Trophoblast cell (in vitro differentiated cells and primary cell): Measurements from ENCODE around the gene PCYT2.

Source experiments
- DNase-seq, 2 donors: peaks; one replicate each; pipeline ENCODE4 v3.0.0-alpha.2; 2016
- H2AFZ ChIP-seq: 2 replicates; pipeline ENCODE4 v1.6.1; 2013; ENCODE audit warnings: low read length, moderate library complexity, mild to moderate bottlenecking; ENCODE audit not compliant: insufficient read depth, poor library complexity
- H2AK5ac ChIP-seq: 2 replicates; pipeline ENCODE4 v1.6.1; 2013; ENCODE audit warnings: mild to moderate bottlenecking, low read length
- H2BK120ac ChIP-seq: 2 replicates; pipeline ENCODE4 v1.6.1; 2013; ENCODE audit warnings: low read length, mild to moderate bottlenecking, moderate library complexity; ENCODE audit not compliant: insufficient read depth, poor library complexity
- H2BK12ac ChIP-seq: 2 replicates; pipeline ENCODE4 v1.6.1; 2013; ENCODE audit warnings: mild to moderate bottlenecking, low read length, moderate library complexity
- H2BK5ac ChIP-seq: 2 replicates; pipeline ENCODE4 v1.6.1; 2013; ENCODE audit warnings: low read length, low read depth, moderate library complexity, mild to moderate bottlenecking; ENCODE audit not compliant: poor library complexity
- H3K14ac ChIP-seq: 2 replicates; pipeline ENCODE4 v1.6.1; 2013; ENCODE audit warnings: mild to moderate bottlenecking, low read length
- H3K18ac ChIP-seq: 2 replicates; pipeline ENCODE4 v1.6.1; 2013; ENCODE audit warnings: mild to moderate bottlenecking, low read length
- H3K23ac ChIP-seq: 2 replicates; pipeline ENCODE4 v1.6.1; 2013; ENCODE audit warnings: low read length
- H3K27ac ChIP-seq: 2 replicates; pipeline ENCODE4 v1.5.1; 2013; ENCODE audit warnings: low read depth, mild to moderate bottlenecking, inconsistent platforms, low read length, moderate library complexity
- H3K27me3 ChIP-seq: 2 replicates; pipeline ENCODE4 v1.6.1; 2013; ENCODE audit warnings: inconsistent platforms, mild to moderate bottlenecking, low read length, moderate library complexity; ENCODE audit not compliant: insufficient read depth
- H3K36me3 ChIP-seq, 2 experiments: 1 replicate in 1 of 2; 2 replicates in 1 of 2; pipeline ENCODE4 v1.6.1; 2013; ENCODE audit warnings: low read length in 2 of 2, mild to moderate bottlenecking in 2 of 2, moderate library complexity in 1 of 2; ENCODE audit not compliant: insufficient read depth in 2 of 2, control insufficient read depth in 1 of 2
- H3K4ac ChIP-seq: 2 replicates; pipeline ENCODE4 v1.6.1; 2013; ENCODE audit warnings: low read depth, mild to moderate bottlenecking, low read length, moderate library complexity
- H3K4me1 ChIP-seq, 2 experiments: 1 replicate in 1 of 2; 2 replicates in 1 of 2; pipeline ENCODE4 v1.6.1; 2013; ENCODE audit warnings: low read length in 2 of 2, mild to moderate bottlenecking in 2 of 2, moderate library complexity in 1 of 2; ENCODE audit not compliant: insufficient read depth in 2 of 2, control insufficient read depth in 1 of 2
- H3K4me2 ChIP-seq: 2 replicates; pipeline ENCODE4 v1.6.1; 2013; ENCODE audit warnings: inconsistent platforms, mild to moderate bottlenecking, low read length, moderate library complexity
- H3K4me3 ChIP-seq: 2 replicates; pipeline ENCODE4 v1.5.1; 2013; ENCODE audit warnings: mild to moderate bottlenecking, low read depth, low read length, inconsistent platforms
- H3K79me1 ChIP-seq: one replicate; pipeline ENCODE4 v1.6.1; 2013; ENCODE audit warnings: low read length
- H3K79me2 ChIP-seq: 2 replicates; pipeline ENCODE4 v1.6.1; 2013; ENCODE audit warnings: low read length, mild to moderate bottlenecking; ENCODE audit not compliant: control insufficient read depth, insufficient read depth, poor library complexity
- H3K9ac ChIP-seq: 2 replicates; pipeline ENCODE4 v1.6.1; 2013; ENCODE audit warnings: mild to moderate bottlenecking, low read length
- H3K9me3 ChIP-seq: 2 replicates; pipeline ENCODE4 v1.6.1; 2013; ENCODE audit warnings: low read depth, mild to moderate bottlenecking, control low read depth, inconsistent platforms, low read length; ENCODE audit not compliant: insufficient read depth
- H4K12ac ChIP-seq: 2 replicates; pipeline ENCODE4 v1.6.1; 2013; ENCODE audit warnings: low read depth, mild to moderate bottlenecking, low read length, moderate library complexity
- H4K8ac ChIP-seq: 2 replicates; pipeline ENCODE4 v1.6.1; 2013; ENCODE audit warnings: low read depth, mild to moderate bottlenecking, low read length, moderate library complexity
- H4K91ac ChIP-seq: one replicate; pipeline ENCODE4 v1.6.1; 2013; ENCODE audit warnings: low read depth, mild to moderate bottlenecking, low read length, moderate library complexity
- WGBS: extraction: QIAGEN DNeasy Blood & Tissue Kit; methylation state at CpG from one replicate; pipeline ENCODE4 v1.1.7; 2013; ENCODE audit warnings: missing lambda C conversion rate; ENCODE audit not compliant: insufficient read length, insufficient coverage; ENCODE audit errors: extremely low coverage; 5-methylcytosine and 5-hydroxymethylcytosine counted together

Gene PCYT2

GRCh38 chr17:81863833-81864768 is 47.1 kb downstream of the PCYT2 start:
- WGBS, result no CpG with 5 or more reads among the region's 9 CpGs
- H4K12ac ChIP-seq, result no peak overlapping the region

GRCh38 chr17:81863123-81863675 is 48.0 kb downstream of the PCYT2 start:
- no peak overlapping the region for H3K23ac ChIP-seq
- H4K8ac ChIP-seq, result no peak overlapping the region
- no peak overlapping the region for H2AK5ac ChIP-seq
- no CpG with 5 or more reads among the region's 6 CpGs for WGBS
- H3K9me3 ChIP-seq, result peaks cover 3% of the 10 kb centered on the region
- H2AFZ ChIP-seq, result no peak overlapping the region
- peaks cover 27% of the 10 kb centered on the region for H3K79me1 ChIP-seq
- H3K9ac ChIP-seq, result no peak overlapping the region
- H2BK120ac ChIP-seq, result no peak overlapping the region
- no peak overlapping the region for H3K4ac ChIP-seq
- H2BK5ac ChIP-seq, result no peak overlapping the region
- H3K79me2 ChIP-seq, result peaks cover 30% of the 10 kb centered on the region
- H3K4me2 ChIP-seq, result no peak overlapping the region
- peaks cover 43 to 49% of the 10 kb centered on the region in 2 experiments for H3K36me3 ChIP-seq
- H3K14ac ChIP-seq, result no peak overlapping the region
- no peak overlapping the region for H3K4me3 ChIP-seq
- no peak overlapping the region for H4K12ac ChIP-seq
- H3K4me1 ChIP-seq, result peaks cover 24 to 30% of the 10 kb centered on the region in 2 experiments
- H3K18ac ChIP-seq, result no peak overlapping the region
- H4K91ac ChIP-seq, result no peak overlapping the region
- H3K27me3 ChIP-seq, result no peaks in the 10 kb centered on the region
- H2BK12ac ChIP-seq, result no peak overlapping the region
- H3K27ac ChIP-seq, result no peak overlapping the region
- no peak for DNase-seq

More at GRCh38 chr17:81863833-81864768, 47.1 kb downstream of the PCYT2 start:
- H3K9ac ChIP-seq, result no peak overlapping the region
- H3K4ac ChIP-seq, result no peak overlapping the region
- H3K79me2 ChIP-seq, result peaks cover 21% of the 10 kb centered on the region
- H3K4me1 ChIP-seq, result peaks cover 23 to 31% of the 10 kb centered on the region in 2 experiments
- no peak overlapping the region for H3K18ac ChIP-seq
- no peak overlapping the region for H3K27ac ChIP-seq
- no peak overlapping the region for H4K91ac ChIP-seq
- no peak overlapping the region for H2BK5ac ChIP-seq
- no peaks in the 10 kb centered on the region for H3K27me3 ChIP-seq
- peaks cover 33% of the 10 kb centered on the region for H3K79me1 ChIP-seq
- H2BK120ac ChIP-seq, result no peak overlapping the region
- no peak overlapping the region for H3K4me3 ChIP-seq
- H3K4me2 ChIP-seq, result no peak overlapping the region
- H3K36me3 ChIP-seq, result peaks cover 41 to 47% of the 10 kb centered on the region in 2 experiments
- no peak overlapping the region for H2AK5ac ChIP-seq
- no peak overlapping the region for H2BK12ac ChIP-seq
- no peak for DNase-seq
- H3K14ac ChIP-seq, result no peak overlapping the region
- H2AFZ ChIP-seq, result no peak overlapping the region
- no peak overlapping the region for H3K23ac ChIP-seq
- no peak overlapping the region for H4K8ac ChIP-seq
- H3K9me3 ChIP-seq, result peaks cover 3% of the 10 kb centered on the region

DNA sequence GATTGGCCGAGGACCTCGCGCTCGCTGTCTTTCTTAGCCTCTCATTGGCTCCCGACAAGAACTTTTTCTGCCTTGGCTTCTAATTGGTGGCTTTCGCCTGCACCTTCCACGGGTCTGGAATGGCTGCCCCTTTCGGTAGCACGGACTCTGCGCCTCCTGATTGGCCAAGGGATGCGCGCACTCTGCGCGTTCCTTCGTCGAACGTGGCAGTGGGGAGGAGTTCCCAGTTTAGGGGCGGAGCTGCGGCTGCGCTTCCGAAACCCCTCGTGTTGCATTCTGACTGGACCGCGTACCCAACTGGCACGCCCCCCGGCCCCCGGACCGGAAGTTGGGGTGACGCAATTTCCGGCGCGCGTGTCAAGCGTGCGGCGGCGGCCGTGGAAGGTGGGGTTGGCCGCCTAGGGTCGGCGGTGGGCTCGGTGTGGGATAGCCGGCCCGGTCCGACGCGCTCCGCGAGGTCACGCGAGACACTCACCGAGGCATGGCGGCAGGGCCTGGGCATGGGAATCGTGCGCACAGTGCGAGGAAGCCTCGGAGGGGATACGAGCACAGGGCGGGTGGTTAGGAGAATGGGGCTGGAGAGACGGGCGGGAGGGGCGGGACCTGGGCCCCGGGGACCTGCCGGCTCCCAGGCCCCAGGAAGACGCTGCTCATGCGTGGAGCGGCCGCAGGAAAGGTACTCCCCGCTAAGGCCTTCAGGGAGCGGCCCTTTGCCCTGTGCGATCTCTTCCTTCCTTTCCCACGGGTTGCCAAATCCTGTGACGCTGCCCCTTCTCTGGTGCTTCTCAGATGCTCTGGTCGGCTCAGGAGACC is 50.2 kb downstream of the PCYT2 start:
- peaks cover 32% of the 10 kb centered on the region for H3K79me2 ChIP-seq
- H3K14ac ChIP-seq, result peak overlapping the region; percentile 87
- WGBS, result no CpG with 5 or more reads among the region's 74 CpGs
- H3K79me1 ChIP-seq, result peaks cover 15% of the 10 kb centered on the region
- peaks cover 48 to 49% of the 10 kb centered on the region in 2 experiments for H3K36me3 ChIP-seq
- H2BK120ac ChIP-seq, result peak overlapping the region; percentile 74
- H3K4ac ChIP-seq, result peak overlapping the region; percentile 87
- H2BK5ac ChIP-seq, result peak overlapping the region; percentile 80
- H3K4me1 ChIP-seq, result peaks cover 11 to 14% of the 10 kb centered on the region in 2 experiments
- H4K91ac ChIP-seq, result peak overlapping the region; percentile 78
- peak overlapping the region; percentile 93 for H4K8ac ChIP-seq
- peak overlapping the region; percentile 87 for H3K27ac ChIP-seq
- no peaks in the 10 kb centered on the region for H3K27me3 ChIP-seq
- peak overlapping the region; percentile 78 for H2AK5ac ChIP-seq
- H3K4me2 ChIP-seq, result peak overlapping the region; percentile 64
- H4K12ac ChIP-seq, result peak overlapping the region; percentile 88
- H2BK12ac ChIP-seq, result no peak overlapping the region
- H3K9me3 ChIP-seq, result peaks cover under 1% of the 10 kb centered on the region
- peak overlapping the region; percentile 91 for H3K18ac ChIP-seq
- H2AFZ ChIP-seq, result peak overlapping the region; percentile 50
- no peak overlapping the region for H3K23ac ChIP-seq
- peak overlapping the region; percentile 99 for H3K4me3 ChIP-seq
- peak overlapping the region; percentile 98 for H3K9ac ChIP-seq
- peak; percentile 100 for DNase-seq
